HFFc6 (cell line): Measurements from ENCODE around the gene PSME2. TPM values are rescaled to one million over a fixed set of nuclear protein-coding genes. Genes with fewer than 3 reads are reported as not detected.

ENCODE experiments used
- DNase-seq: peaks from one replicate; pipeline ENCODE4 v3.0.0-alpha.2; 2018
- H3K27ac Mint-ChIP-seq: 2 replicates; pipeline ENCODE4 v1.8.0; 2020; ENCODE audit warnings: mild to moderate bottlenecking, mixed read lengths
- H3K27me3 Mint-ChIP-seq: 2 replicates; pipeline ENCODE4 v1.8.0; 2021; ENCODE audit warnings: mild to moderate bottlenecking, moderate library complexity, mixed read lengths; ENCODE audit not compliant: insufficient read depth
- H3K36me3 Mint-ChIP-seq: 2 replicates; pipeline ENCODE4 v1.8.0; 2021; ENCODE audit warnings: low read depth, mixed read lengths
- H3K4me1 Mint-ChIP-seq: 2 replicates; pipeline ENCODE4 v1.8.0; 2020; ENCODE audit warnings: low read depth, mixed read lengths
- H3K4me3 Mint-ChIP-seq: 2 replicates; pipeline ENCODE4 v1.8.0; 2020; ENCODE audit warnings: mild to moderate bottlenecking, moderate library complexity, mixed read lengths
- H3K9me3 Mint-ChIP-seq: 2 replicates; pipeline ENCODE4 v1.8.0; 2020; ENCODE audit warnings: mild to moderate bottlenecking, mixed read lengths
- total RNA-seq, 6 experiments: library from RNA; stranded (reverse); fragmentation: NEBNext Ultra II Directional; extraction: Animal tissue kit (Norgen Biotek cat#: 25700); gene quantifications; 2 replicates in 1 of 6; 3 replicates in 5 of 6; pipeline ENCODE4 v1.2.3, GENCODE V29; 2021
- TF ChIP-seq, protein P1 (sequence below): fragments of 200-600 bp; sonication (generic); IDR thresholded peaks from 2 replicates; pipeline ENCODE4 v1.5.0; 2021; ENCODE audit warnings: antibody characterized with exemption, mild to moderate bottlenecking

PSME2 gene
- total RNA-seq, 6 experiments from 2014 or later = 108 to 143 (median 136) TPM

DNA sequence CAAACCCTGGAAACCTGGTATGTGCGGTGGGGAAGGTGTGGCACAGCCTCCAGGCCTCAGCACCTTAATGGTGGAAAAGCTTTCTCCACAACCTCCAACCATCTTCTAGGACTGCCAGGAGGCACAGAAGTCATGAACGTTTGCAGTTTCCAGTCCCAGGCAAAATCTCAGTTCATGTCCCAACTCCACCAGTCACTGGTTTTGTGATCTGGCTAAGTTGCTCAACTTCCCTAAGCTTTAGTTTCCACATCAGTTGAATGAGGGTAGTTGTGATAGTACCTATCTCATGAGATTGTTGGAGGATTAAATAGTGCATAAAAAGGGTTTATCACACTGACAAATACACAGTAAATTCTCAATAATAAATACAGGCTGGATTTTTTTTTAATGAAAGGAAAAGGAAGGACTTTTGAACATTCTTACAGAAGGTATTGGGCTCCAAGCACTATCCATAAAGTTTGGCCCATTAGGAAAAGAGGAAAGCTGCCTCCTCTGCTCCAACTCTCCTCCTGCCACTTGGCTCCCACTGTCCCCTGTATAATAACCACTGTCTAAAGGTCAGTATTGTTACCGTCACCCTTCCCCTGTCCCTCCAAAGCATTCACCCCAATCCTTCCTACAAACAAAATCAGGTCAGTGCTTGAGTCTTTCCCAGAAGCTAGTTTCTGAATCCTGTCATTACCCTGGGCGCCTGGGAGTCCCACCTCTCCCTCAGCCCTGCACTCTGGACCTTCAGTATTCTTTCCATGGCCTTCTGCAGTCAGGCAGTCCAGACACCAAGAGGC is 46.0 kb downstream of the PSME2 start:
- no peaks in the 10 kb centered on the region; the same call in 1 of the 2 replicates for H3K27me3 Mint-ChIP-seq
- H3K4me1 Mint-ChIP-seq = peaks cover 10% of the 10 kb centered on the region
- no peak overlapping the region for H3K4me3 Mint-ChIP-seq
- TF ChIP-seq, protein P1, sequence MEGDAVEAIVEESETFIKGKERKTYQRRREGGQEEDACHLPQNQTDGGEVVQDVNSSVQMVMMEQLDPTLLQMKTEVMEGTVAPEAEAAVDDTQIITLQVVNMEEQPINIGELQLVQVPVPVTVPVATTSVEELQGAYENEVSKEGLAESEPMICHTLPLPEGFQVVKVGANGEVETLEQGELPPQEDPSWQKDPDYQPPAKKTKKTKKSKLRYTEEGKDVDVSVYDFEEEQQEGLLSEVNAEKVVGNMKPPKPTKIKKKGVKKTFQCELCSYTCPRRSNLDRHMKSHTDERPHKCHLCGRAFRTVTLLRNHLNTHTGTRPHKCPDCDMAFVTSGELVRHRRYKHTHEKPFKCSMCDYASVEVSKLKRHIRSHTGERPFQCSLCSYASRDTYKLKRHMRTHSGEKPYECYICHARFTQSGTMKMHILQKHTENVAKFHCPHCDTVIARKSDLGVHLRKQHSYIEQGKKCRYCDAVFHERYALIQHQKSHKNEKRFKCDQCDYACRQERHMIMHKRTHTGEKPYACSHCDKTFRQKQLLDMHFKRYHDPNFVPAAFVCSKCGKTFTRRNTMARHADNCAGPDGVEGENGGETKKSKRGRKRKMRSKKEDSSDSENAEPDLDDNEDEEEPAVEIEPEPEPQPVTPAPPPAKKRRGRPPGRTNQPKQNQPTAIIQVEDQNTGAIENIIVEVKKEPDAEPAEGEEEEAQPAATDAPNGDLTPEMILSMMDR = no peak
- H3K36me3 Mint-ChIP-seq = peaks cover 26% of the 10 kb centered on the region
- no peak overlapping the region for H3K27ac Mint-ChIP-seq
- H3K9me3 Mint-ChIP-seq = no peaks in the 10 kb centered on the region
- DNase-seq = no peak

DNA sequence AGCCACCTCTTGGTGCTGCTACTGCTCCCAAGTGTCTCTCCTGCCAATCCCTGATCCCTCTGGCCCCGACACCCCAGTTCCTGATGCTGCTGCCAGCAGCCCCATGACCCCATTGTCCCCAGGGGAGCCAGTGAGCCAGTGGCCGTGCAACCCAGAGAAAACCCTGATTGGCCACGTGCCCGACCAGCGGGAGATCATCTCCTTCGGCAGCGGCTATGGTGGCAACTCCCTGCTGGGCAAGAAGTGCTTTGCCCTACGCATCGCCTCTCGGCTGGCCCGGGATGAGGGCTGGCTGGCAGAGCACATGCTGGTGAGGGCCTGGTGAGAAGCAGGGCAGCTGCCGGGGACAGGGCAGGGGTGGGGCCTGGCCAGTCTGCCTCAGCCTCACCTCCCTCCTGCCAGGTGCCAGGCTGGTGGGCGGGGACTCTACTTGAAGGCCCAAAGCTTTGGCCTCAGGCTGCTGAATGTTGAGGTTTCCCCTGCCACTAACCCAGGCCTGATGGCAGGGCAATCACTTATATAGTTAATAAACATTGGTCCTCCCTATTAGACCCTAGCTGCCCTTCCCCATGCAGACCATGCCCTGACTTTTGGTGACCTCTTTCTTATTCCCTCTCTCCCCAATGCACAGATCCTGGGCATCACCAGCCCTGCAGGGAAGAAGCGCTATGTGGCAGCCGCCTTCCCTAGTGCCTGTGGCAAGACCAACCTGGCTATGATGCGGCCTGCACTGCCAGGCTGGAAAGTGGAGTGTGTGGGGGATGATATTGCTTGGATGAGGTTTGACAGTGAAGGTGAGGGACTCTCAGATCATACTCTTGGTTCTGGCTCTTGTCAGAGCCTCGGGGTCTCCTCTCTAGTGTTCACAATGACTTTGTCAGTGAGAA is 47.2 kb downstream of the PSME2 start:
- H3K27me3 Mint-ChIP-seq = no peaks in the 10 kb centered on the region; the same call in none of the 2 replicates
- no peaks in the 10 kb centered on the region for H3K9me3 Mint-ChIP-seq
- no peak overlapping the region for H3K27ac Mint-ChIP-seq
- DNase-seq = no peak
- no peak overlapping the region for H3K4me3 Mint-ChIP-seq
- peaks cover 16% of the 10 kb centered on the region for H3K4me1 Mint-ChIP-seq
- TF ChIP-seq, protein P1 = no peak
- H3K36me3 Mint-ChIP-seq = peaks cover 17% of the 10 kb centered on the region; the same call in 1 of the 2 replicates

GRCh38 chr14:24098229-24098926 is 48.0 kb downstream of the PSME2 start:
- H3K4me1 Mint-ChIP-seq = peaks cover 21% of the 10 kb centered on the region
- no peaks in the 10 kb centered on the region for H3K9me3 Mint-ChIP-seq
- H3K36me3 Mint-ChIP-seq = peaks cover 9% of the 10 kb centered on the region; the same call in 1 of the 2 replicates
- H3K27ac Mint-ChIP-seq = no peak overlapping the region
- no peak overlapping the region for H3K4me3 Mint-ChIP-seq
- no peaks in the 10 kb centered on the region; the same call in none of the 2 replicates for H3K27me3 Mint-ChIP-seq
- DNase-seq = no peak
- TF ChIP-seq, protein P1 = no peak

GRCh38 chr14:24096545-24097181 is 49.7 kb downstream of the PSME2 start:
- Mint-ChIP-seq H3K4me1 (peaks cover 26% of the 10 kb centered on the region), H3K9me3 (no peaks in the 10 kb centered on the region), H3K27me3 (no peaks in the 10 kb centered on the region; the same call in none of the 2 replicates), H3K27ac (no peak overlapping the region), H3K36me3 (peaks cover 4% of the 10 kb centered on the region; the same call in 1 of the 2 replicates), H3K4me3 (peak overlapping the region; percentile 21; the same call in 1 of the 2 replicates)
- no peak for DNase-seq
- TF ChIP-seq, protein P1 = no peak
